Epidermal melanocyte (primary cell): ENCODE data around the gene GBX1.

Experiments
- DNase-seq: peaks from one replicate; pipeline ENCODE4 v3.0.0; 2011; ENCODE audit warnings: low spot score; ENCODE audit not compliant: insufficient read length

Gene GBX1

GRCh38 chr7:151194188-151194587 is 26.7 kb upstream of the GBX1 start:
- DNase-seq, result no peak

- no peak for DNase-seq
Measured at GRCh38 chr7:151193203-151193978, 25.9 kb upstream of the GBX1 start.

GRCh38 chr7:151192002-151192539 is 24.6 kb upstream of the GBX1 start:
- no peak for DNase-seq

GRCh38 chr7:151191544-151191943 is 24.1 kb upstream of the GBX1 start:
- DNase-seq, result no peak

- DNase-seq, result no peak
Measured at GRCh38 chr7:151189038-151189437, 21.5 kb upstream of the GBX1 start.

GRCh38 chr7:151188252-151188542 is 20.7 kb upstream of the GBX1 start:
- no peak for DNase-seq

GRCh38 chr7:151187409-151188251 is 20.1 kb upstream of the GBX1 start:
- DNase-seq, result no peak

GRCh38 chr7:151186640-151187408 is 19.3 kb upstream of the GBX1 start, which contains the start of gene ASB10:
TSS of gene ASB10 (minus strand) at chr7:151187250. CDS start at chr7:151187130, 120 bp downstream.
- DNase-seq, result no peak

GRCh38 chr7:151185762-151186639 is 18.5 kb upstream of the GBX1 start:
- no peak for DNase-seq

- DNase-seq, result no peak
Measured at GRCh38 chr7:151181011-151181431, 13.5 kb upstream of the GBX1 start.

GRCh38 chr7:151179946-151180345 is 12.5 kb upstream of the GBX1 start:
- DNase-seq, result no peak

GRCh38 chr7:151179287-151179860 is 11.9 kb upstream of the GBX1 start:
- DNase-seq, result no peak

- no peak for DNase-seq
Measured at GRCh38 chr7:151178831-151179230, 11.3 kb upstream of the GBX1 start.

- DNase-seq, result no peak
Measured at GRCh38 chr7:151178236-151178635, 10.7 kb upstream of the GBX1 start.

GRCh38 chr7:151177310-151177709 is 9.8 kb upstream of the GBX1 start:
- DNase-seq, result no peak

GRCh38 chr7:151176401-151176800 is 8.9 kb upstream of the GBX1 start:
- no peak for DNase-seq

GRCh38 chr7:151175793-151176311 is 8.4 kb upstream of the GBX1 start:
- no peak for DNase-seq

- DNase-seq, result no peak
Measured at GRCh38 chr7:151175047-151175792, 7.7 kb upstream of the GBX1 start.
